ENCODE results near the gene LITAFD.

The LITAFD gene

GRCh38 chr16:8847145-8847544 is 35.0 kb upstream of the LITAFD start:
- H3K36me3 Mint-ChIP-seq (ENCODE audit: low read depth) = peaks cover 46% of the 10 kb centered on the region
- no peaks in the 10 kb centered on the region for H3K27me3 Mint-ChIP-seq (ENCODE audit: low read depth)
- H3K9me3 Mint-ChIP-seq = no peaks in the 10 kb centered on the region
- H3K27ac Mint-ChIP-seq = no peak overlapping the region
- H3K4me1 Mint-ChIP-seq = peaks cover 9% of the 10 kb centered on the region
- no peak overlapping the region for H3K4me3 Mint-ChIP-seq
- TF ChIP-seq CTCF (IDR thresholded peaks at IDR 0.05; ENCODE audit: unreplicated experiment in 3 of 3) = no peak

- H3K27me3 Mint-ChIP-seq (ENCODE audit: low read depth) = no peaks in the 10 kb centered on the region
- no peak for TF ChIP-seq CTCF (IDR thresholded peaks at IDR 0.05; ENCODE audit: unreplicated experiment in 3 of 3)
- peaks cover 4% of the 10 kb centered on the region for H3K4me1 Mint-ChIP-seq
- H3K9me3 Mint-ChIP-seq = no peaks in the 10 kb centered on the region
- peaks cover 41% of the 10 kb centered on the region for H3K36me3 Mint-ChIP-seq (ENCODE audit: low read depth)
- no peak overlapping the region for H3K4me3 Mint-ChIP-seq
- H3K27ac Mint-ChIP-seq = no peak overlapping the region
Measured at GRCh38 chr16:8847623-8848022, 34.5 kb upstream of the LITAFD start.

GRCh38 chr16:8848231-8848938 is 33.8 kb upstream of the LITAFD start:
- TF ChIP-seq CTCF (IDR thresholded peaks at IDR 0.05; ENCODE audit: unreplicated experiment in 3 of 3) = no peak
- Mint-ChIP-seq H3K9me3 (no peaks in the 10 kb centered on the region), H3K4me3 (no peak overlapping the region), H3K36me3 (ENCODE audit: low read depth) (peaks cover 46% of the 10 kb centered on the region), H3K27me3 (ENCODE audit: low read depth) (no peaks in the 10 kb centered on the region), H3K27ac (no peak overlapping the region), H3K4me1 (no peaks in the 10 kb centered on the region)

GRCh38 chr16:8848939-8849391 is 33.2 kb upstream of the LITAFD start:
- Mint-ChIP-seq H3K27me3 (ENCODE audit: low read depth) (no peaks in the 10 kb centered on the region), H3K36me3 (ENCODE audit: low read depth) (peaks cover 44% of the 10 kb centered on the region), H3K27ac (no peak overlapping the region), H3K9me3 (no peaks in the 10 kb centered on the region), H3K4me3 (no peak overlapping the region), H3K4me1 (no peaks in the 10 kb centered on the region)
- no peak for TF ChIP-seq CTCF (IDR thresholded peaks at IDR 0.05; ENCODE audit: unreplicated experiment in 3 of 3)

GRCh38 chr16:8849411-8850011 is 32.6 kb upstream of the LITAFD start:
- Mint-ChIP-seq H3K4me3 (no peak overlapping the region), H3K36me3 (ENCODE audit: low read depth) (peaks cover 40% of the 10 kb centered on the region), H3K27me3 (ENCODE audit: low read depth) (no peaks in the 10 kb centered on the region), H3K4me1 (no peaks in the 10 kb centered on the region), H3K27ac (no peak overlapping the region), H3K9me3 (no peaks in the 10 kb centered on the region)
- TF ChIP-seq CTCF (IDR thresholded peaks at IDR 0.05; ENCODE audit: unreplicated experiment in 3 of 3) = no peak

Measured in nephron (organoid).